ENCODE results near the gene TM9SF2.
"Not testable (repeated sequence)": the region's sequence is repeated elsewhere in the genome, so short reads cannot be mapped to it uniquely, and the experiment has no call there.

TM9SF2 gene

DNA sequence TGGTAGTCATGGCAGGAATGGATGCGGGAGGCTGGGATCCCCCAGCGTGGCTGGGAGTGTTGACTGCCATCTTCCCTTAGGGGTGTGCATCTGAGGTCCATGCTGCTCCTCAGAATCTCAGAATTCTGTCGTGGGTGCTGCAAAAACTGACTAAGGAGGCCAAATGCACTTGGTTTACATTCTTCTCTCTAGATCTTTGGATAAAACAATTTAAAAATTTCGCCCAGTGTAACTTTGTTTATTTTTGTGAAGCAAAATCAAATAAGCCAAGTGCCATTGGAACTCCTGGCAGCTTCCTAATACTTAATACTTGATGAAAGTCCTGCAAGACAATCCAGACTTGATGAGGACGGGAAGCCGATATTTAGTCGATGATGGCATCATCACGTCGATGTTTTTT is 27.8 kb upstream of the TM9SF2 start:
- Mint-ChIP-seq H3K27ac (no peak overlapping the region), H3K27me3 (ENCODE audit: low read depth) (peaks cover 10% of the 10 kb centered on the region), H3K4me1 (ENCODE audit: low read depth) (peaks cover 8% of the 10 kb centered on the region), H3K9me3 (peaks cover 4% of the 10 kb centered on the region), H3K36me3 (ENCODE audit: low read depth) (peaks cover 4% of the 10 kb centered on the region), H3K4me3 (no peak overlapping the region)

DNA sequence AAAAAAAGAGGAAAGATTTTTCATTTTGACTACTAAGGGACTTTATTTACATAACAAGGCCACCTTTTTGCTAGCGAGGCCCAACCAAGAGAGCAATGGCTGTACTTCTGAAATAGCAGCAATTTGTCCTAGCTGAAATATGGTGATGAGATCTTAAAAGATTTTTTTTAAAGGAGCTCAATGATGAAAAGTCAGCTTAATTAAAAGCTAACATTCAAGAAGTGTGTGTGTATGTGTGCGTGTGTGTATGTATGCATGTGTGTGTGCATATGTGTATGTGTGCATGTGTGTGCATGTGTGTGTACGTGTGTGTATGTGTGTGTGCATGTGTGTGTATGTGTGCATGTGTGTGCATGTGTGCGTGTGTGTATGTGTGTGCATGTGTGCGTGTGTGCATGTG is 24.6 kb upstream of the TM9SF2 start:
- Mint-ChIP-seq H3K4me1 (ENCODE audit: low read depth) (peaks cover 8% of the 10 kb centered on the region), H3K9me3 (no peaks in the 10 kb centered on the region), H3K27ac (no peak overlapping the region), H3K4me3 (no peak overlapping the region), H3K36me3 (ENCODE audit: low read depth) (peaks cover 2% of the 10 kb centered on the region), H3K27me3 (ENCODE audit: low read depth) (peaks cover 7% of the 10 kb centered on the region)

DNA sequence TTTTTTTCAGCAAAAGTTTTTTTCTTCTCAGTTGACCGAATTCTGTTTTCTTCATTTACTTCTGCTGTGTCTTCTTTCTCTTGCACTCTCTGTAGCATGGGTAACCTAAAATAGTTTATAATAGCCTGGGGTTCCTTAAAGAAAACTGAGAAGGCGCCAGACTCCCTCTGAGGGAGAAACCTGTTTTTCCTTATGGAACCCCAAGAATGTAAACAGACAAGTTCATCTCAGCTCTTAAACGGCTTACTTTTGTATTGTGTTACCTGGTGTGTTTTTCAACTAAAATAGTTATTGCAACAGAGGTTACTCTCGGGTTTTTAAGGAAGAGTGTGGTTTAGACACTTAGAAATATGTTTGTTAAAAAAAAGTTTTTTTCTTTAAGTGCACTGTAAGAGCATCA is 23.8 kb upstream of the TM9SF2 start:
- no peak overlapping the region for H3K27ac Mint-ChIP-seq

DNA sequence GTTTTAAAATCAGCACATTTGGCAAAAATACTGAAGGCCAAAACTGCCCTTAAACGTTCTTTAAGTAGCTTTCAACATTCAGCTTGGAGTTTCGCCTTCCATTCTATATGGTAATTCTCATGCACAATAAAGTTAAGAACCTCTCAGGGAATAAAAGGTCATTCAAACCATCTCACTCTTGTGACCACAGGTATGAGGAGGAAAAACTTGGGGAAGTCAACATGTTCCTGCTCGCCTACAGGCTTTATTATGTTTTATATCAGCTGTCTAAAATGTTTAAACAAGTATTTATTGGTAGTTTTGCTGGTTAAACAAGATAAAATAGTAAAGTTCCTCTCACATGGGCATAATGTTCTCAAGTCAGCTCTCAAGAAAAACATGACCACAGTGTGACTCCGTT is 19.9 kb upstream of the TM9SF2 start:
- Mint-ChIP-seq H3K27ac (no peak overlapping the region), H3K4me1 (ENCODE audit: low read depth) (peaks cover 20% of the 10 kb centered on the region), H3K36me3 (ENCODE audit: low read depth) (peaks cover 5% of the 10 kb centered on the region), H3K27me3 (ENCODE audit: low read depth) (no peaks in the 10 kb centered on the region), H3K4me3 (no peak overlapping the region), H3K9me3 (peaks cover 3% of the 10 kb centered on the region)

More for the DNA sequence above, 23.8 kb upstream of the TM9SF2 start:
- Mint-ChIP-seq H3K36me3 (ENCODE audit: low read depth) (peaks cover 2% of the 10 kb centered on the region), H3K27me3 (ENCODE audit: low read depth) (peaks cover 7% of the 10 kb centered on the region), H3K4me3 (no peak overlapping the region), H3K4me1 (ENCODE audit: low read depth) (peaks cover 8% of the 10 kb centered on the region), H3K9me3 (no peaks in the 10 kb centered on the region)

DNA sequence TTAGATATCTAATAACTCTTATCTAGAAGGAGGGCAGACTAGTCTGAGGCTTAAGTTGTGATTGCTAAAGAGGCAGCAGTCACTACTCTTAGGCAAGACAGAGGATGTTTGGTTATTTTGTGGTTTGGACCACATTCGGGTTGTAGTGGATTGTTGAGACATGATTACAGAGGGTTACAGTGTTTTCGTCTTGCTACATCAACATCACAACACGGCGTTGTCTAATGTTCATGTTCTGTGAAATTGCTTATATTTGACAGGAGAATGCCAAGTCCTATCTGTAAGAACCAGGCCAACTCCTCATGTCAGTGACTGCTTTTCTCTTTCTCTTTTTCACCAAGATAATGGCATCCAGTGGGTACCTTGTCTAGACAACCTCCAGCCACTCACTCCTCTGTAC is 16.8 kb upstream of the TM9SF2 start:
- Mint-ChIP-seq H3K4me1 (ENCODE audit: low read depth) (peaks cover 21% of the 10 kb centered on the region), H3K27me3 (ENCODE audit: low read depth) (no peaks in the 10 kb centered on the region), H3K36me3 (ENCODE audit: low read depth) (peaks cover 5% of the 10 kb centered on the region), H3K9me3 (peaks cover 13% of the 10 kb centered on the region), H3K27ac (no peak overlapping the region), H3K4me3 (no peak overlapping the region)

DNA sequence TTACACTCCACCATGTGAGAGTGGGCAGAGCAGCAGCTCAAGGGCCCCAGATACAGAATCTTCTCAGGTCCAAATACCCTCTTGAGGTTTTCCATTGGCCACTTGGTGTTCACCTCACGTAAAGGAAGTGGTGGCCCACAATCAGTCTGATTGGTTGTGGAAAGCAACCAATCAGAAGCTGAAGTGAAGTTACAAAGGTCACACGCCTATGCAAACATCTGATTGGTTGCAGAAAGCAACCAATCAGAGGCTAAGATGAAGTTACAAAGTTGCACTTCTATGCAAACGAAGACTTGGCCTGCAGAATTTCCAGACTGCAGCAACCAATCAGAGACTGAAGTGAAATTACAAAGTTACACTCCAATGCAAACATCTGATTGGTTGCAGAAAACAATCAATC is 14.3 kb upstream of the TM9SF2 start:
- Mint-ChIP-seq H3K4me1 (ENCODE audit: low read depth) (peaks cover 21% of the 10 kb centered on the region), H3K4me3 (no peak overlapping the region), H3K36me3 (ENCODE audit: low read depth) (peaks cover 9% of the 10 kb centered on the region), H3K27ac (no peak overlapping the region), H3K9me3 (peaks cover 13% of the 10 kb centered on the region), H3K27me3 (ENCODE audit: low read depth) (no peaks in the 10 kb centered on the region)

DNA sequence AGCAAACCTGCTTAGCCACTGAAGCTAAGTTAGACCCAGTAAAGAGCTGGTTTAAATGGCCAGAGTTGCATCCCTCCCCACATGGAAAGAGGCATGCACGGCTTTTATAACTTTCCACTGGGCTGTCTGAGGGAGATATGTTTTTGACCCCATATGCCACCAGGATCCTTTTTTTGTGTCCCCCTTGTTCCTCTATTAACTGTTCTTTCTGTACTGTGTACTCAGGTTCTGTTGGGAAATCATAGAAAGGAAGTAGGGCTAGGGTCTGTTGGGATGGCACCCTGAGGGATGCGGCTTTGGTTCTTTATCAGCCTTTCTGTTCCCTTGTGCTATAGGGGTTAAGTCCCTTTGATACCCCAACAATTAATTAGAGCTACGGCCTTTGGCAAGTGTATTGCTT is 12.2 kb upstream of the TM9SF2 start:
- H3K27me3 Mint-ChIP-seq (ENCODE audit: low read depth): no peaks in the 10 kb centered on the region
- H3K4me3 Mint-ChIP-seq: no peak overlapping the region
- H3K4me1 Mint-ChIP-seq (ENCODE audit: low read depth): peaks cover 17% of the 10 kb centered on the region
- no peak overlapping the region for H3K27ac Mint-ChIP-seq
- peaks cover 9% of the 10 kb centered on the region for H3K36me3 Mint-ChIP-seq (ENCODE audit: low read depth)
- H3K9me3 Mint-ChIP-seq: peaks cover 22% of the 10 kb centered on the region

DNA sequence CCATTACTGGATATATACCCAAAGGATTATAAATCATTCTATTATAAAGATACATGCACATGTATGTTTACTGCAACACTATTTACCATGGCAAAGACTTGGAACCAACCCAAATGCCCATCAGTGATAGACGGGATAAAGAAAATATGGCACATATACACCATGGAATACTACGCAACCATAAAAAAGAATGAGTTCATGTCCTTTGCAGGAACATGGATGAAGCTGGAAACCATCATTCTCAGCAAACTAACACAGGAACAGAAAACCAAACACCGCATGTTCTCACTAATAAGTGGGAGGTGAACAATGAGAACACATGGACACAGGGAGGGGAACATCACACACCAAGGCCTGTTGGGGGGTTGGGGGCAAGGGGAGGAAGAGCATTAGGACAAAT is 9.5 kb upstream of the TM9SF2 start:
- not testable (repeated sequence) for H3K36me3 Mint-ChIP-seq (ENCODE audit: low read depth)
- H3K4me1 Mint-ChIP-seq (ENCODE audit: low read depth): peaks cover 29% of the 10 kb centered on the region

DNA sequence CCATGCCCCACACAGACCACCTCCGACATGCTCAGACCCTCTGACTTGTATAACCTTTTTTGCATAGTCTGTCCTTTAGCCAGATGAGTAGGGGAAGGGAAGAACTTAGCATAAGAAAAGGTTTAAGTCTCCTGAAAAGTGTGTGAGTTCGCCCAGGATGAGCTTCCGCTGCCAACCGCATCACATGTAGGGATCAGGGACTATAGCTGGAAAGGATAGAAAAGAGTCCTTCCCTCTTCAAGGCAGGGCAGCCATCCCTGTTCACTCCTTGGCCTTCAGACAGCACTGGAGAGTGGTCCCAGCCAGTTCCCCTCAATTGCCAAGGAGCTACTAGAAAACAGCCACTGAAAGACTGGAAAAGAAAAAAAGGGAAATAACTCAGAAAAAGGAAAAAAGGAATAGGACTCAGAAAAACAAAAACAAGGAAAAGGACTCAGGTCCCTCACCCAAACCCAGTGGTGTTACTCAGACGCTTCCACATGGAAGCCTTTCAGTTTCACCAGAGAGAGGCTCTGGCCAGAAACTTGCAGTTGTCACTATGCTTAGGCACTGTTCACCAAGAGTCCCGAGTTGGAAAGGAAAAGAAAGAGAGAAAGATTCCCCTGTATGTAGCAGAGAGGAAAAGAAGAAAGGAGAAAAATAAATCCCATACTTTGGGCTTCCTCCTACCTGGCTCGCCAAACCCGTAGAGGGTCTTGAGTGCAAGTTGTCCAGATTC is 5.6 kb upstream of the TM9SF2 start:
- peaks cover 12% of the 10 kb centered on the region for H3K9me3 Mint-ChIP-seq
- peaks cover 48% of the 10 kb centered on the region for H3K4me1 Mint-ChIP-seq (ENCODE audit: low read depth)
- no peaks in the 10 kb centered on the region for H3K27me3 Mint-ChIP-seq (ENCODE audit: low read depth)
- H3K27ac Mint-ChIP-seq: peak overlapping the region; percentile 94
- peak overlapping the region; percentile 77 for H3K4me3 Mint-ChIP-seq
- H3K36me3 Mint-ChIP-seq (ENCODE audit: low read depth): peaks cover 13% of the 10 kb centered on the region

More for the DNA sequence above, 9.5 kb upstream of the TM9SF2 start:
- H3K27me3 Mint-ChIP-seq (ENCODE audit: low read depth); H3K27ac Mint-ChIP-seq; H3K4me3 Mint-ChIP-seq: not testable (repeated sequence)
- H3K9me3 Mint-ChIP-seq: peaks cover 15% of the 10 kb centered on the region

DNA sequence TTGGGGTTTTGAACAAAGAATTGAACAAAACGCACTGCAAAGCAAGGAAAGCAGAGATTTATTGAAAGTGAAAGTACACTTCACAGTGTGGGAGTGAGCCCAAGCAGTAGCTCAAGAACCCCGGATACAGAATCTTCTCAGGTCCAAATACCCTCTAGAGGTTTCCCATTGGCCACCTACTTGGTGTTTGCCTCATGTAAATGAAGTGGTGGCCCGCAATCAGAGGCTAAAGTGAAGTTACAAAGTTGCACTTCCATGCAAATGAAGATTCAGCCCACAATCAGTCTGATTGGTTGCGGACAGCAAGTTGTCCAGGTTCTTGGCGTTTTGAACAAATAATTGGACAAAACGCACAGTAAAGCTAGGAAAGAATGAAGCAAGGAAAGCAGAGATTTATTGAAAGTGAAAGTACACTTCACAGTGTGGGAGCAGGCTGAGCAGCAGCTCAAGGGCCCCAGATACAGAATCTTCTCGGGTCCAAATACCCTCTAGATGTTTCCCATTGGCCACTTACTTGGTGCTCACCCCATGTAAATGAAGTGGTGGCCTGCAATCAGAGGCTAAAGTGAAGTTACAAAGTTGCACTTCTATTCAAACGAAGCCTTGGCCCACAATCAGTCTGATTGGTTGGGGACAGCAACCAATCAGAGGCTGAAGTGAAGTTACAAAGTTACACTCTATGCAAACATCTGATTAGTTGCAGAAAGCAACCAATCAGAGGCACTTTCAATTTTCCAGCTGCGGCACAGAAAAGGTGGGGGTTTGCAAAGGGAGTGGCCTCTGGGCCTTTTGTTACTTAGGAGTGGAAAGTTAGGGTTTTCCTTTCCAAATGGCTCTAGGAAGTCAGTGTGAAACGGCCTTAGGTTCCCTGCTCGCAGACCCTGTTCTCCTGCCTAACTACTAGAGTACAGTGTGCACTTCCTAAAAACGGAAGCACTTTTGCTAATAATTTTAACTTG is 4.8 kb upstream of the TM9SF2 start:
- peaks cover 12% of the 10 kb centered on the region for H3K36me3 Mint-ChIP-seq (ENCODE audit: low read depth)
- peaks cover 52% of the 10 kb centered on the region for H3K4me1 Mint-ChIP-seq (ENCODE audit: low read depth)
- peak overlapping the region; percentile 94 for H3K27ac Mint-ChIP-seq
- H3K4me3 Mint-ChIP-seq: peak overlapping the region; percentile 77
- no peaks in the 10 kb centered on the region for H3K27me3 Mint-ChIP-seq (ENCODE audit: low read depth)
- H3K9me3 Mint-ChIP-seq: peaks cover 12% of the 10 kb centered on the region

DNA sequence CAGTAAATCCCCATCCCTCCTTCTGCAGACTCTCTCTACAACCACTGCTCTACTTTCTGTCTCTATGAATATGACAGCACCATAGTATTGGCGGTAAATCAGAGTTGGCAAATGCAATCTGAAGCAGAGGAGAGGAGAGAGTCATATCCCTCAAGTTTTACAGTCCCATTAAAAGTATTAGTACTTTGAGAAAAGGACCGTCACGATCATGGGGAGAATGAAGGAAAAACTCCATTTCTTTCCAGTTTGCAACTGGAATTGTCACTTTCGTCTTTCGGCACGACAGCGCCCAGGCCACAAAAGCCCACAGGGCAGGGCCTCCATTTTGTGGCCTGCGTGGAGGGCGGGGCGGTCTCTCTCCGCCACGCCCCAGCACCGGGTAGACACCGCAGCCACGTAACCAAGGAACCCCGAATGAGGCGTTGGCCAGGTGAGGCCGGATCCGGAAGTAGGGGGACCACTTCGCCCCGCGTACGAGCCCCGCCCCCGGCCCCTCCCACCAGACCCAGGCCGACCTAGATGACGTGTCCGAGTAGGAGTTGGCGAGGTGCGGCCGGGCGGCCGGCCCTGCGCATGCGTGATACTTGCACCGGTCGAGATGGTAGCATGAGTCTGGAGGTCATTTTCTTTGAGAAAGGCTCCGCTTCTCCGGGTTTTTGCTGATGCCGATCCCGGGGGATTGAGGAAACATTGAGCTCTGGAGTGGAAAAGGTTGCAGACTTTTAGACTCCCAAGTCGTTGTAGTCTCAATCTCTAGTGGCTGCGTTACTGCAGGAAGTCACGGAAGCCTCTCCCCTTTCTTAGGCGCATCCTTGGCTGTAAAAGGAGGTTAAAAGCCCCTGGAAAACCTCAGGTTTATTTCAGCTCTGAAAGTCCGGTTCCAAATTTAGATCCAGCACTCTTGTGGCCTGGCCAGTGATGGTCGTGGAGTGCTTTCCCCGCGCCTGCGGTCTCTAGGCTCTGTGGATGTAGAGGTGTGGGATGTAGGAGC is 2.8 kb upstream of the TM9SF2 start:
- peaks cover 4% of the 10 kb centered on the region for H3K9me3 Mint-ChIP-seq
- H3K4me1 Mint-ChIP-seq (ENCODE audit: low read depth): peaks cover 62% of the 10 kb centered on the region
- peaks cover 14% of the 10 kb centered on the region for H3K36me3 Mint-ChIP-seq (ENCODE audit: low read depth)
- peak overlapping the region; percentile 94 for H3K27ac Mint-ChIP-seq
- no peaks in the 10 kb centered on the region for H3K27me3 Mint-ChIP-seq (ENCODE audit: low read depth)
- H3K4me3 Mint-ChIP-seq: peak overlapping the region; percentile 87

DNA sequence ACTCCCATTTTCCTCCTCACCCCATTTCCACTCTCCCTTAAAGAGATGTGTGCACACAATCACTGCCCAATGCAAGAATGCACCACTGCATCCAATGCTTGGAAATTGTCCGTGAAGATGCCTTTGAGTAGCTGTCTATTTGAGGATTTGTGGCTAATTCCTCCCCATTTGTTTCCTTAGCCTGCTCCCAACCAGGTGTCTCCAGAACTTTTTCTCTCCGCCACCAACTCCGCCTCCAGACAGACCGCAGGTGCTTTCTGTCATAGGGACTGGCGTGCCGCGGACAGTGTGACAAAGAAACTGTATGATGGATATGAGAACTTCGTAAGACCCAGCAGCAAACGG is 461 bp upstream of the TM9SF2 start:
- Mint-ChIP-seq H3K9me3 (peaks cover 4% of the 10 kb centered on the region), H3K27me3 (ENCODE audit: low read depth) (no peaks in the 10 kb centered on the region), H3K4me1 (ENCODE audit: low read depth) (peaks cover 61% of the 10 kb centered on the region), H3K27ac (peak overlapping the region; percentile 93), H3K36me3 (ENCODE audit: low read depth) (peaks cover 11% of the 10 kb centered on the region), H3K4me3 (peak overlapping the region; percentile 92)

DNA sequence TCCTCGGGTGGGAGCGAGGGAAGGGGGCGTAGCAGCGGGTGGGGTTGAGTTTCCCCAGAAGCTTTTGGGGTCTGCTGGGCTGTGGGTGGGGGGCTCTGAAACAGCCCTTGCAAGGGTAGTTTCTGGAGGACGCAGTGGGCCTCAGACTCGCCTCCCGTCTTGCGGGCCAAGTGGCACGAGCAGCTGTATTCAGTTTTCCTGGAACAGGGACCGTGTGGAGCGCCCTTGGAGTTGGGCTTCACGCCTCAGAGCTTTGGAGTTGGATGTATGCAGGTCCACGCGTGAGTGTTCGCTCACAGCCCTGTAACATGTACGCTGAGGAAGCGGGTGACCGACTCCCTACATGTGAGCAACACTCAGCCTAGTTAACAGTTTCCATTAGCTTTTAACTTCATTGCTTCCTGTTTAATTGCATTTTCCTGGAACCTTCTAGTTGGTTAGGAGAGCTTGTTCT is 603 bp downstream of the TM9SF2 start:
- Mint-ChIP-seq H3K9me3 (peaks cover 4% of the 10 kb centered on the region), H3K4me3 (peak overlapping the region; percentile 92), H3K36me3 (ENCODE audit: low read depth) (peaks cover 14% of the 10 kb centered on the region), H3K27ac (peak overlapping the region; percentile 93), H3K27me3 (ENCODE audit: low read depth) (no peaks in the 10 kb centered on the region), H3K4me1 (ENCODE audit: low read depth) (peaks cover 60% of the 10 kb centered on the region)

DNA sequence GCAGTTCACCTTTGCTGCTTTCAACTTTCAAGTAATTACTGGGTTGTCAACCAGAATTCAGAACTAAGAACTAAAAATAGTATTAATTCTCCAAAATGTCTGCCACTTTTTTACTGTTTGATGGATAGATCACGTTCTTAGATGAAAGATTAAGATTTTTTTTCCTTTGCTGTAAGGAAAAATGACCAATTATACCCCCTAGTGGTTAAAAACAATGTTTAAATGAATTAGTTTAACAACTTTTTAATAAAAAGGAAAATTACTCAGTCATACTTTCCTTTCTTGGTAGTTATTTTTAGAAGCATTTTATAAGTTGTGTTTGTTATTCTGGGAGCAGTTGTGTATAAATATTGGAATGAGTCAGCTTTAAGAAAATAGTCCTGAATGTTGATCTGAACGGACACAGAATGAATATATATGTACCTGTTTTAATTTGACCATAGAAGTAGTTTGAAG is 4.6 kb downstream of the TM9SF2 start:
- peaks cover 38% of the 10 kb centered on the region for H3K36me3 Mint-ChIP-seq (ENCODE audit: low read depth)
- peaks cover 8% of the 10 kb centered on the region for H3K9me3 Mint-ChIP-seq
- no peak overlapping the region for H3K4me3 Mint-ChIP-seq
- no peaks in the 10 kb centered on the region for H3K27me3 Mint-ChIP-seq (ENCODE audit: low read depth)
- peaks cover 48% of the 10 kb centered on the region for H3K4me1 Mint-ChIP-seq (ENCODE audit: low read depth)
- H3K27ac Mint-ChIP-seq: no peak overlapping the region

Measured in T-helper 1 cell treated with Interleukin-12 subunit alpha and Interleukin-12 subunit beta and Interleukin-4 antibody, amounts not matched to agents 30 μg/mL and 1 μg/mL, for 36 hours (primary cell).